Measurements from ENCODE around the gene CDH13. TPM values are rescaled to one million over a fixed set of nuclear protein-coding genes. Genes with fewer than 3 reads are reported as not detected.

The CDH13 gene
- total RNA-seq, 1 donor from 2014 or later: 2.3 TPM

GRCh38 chr16:83355570-83356218, 728.9 kb downstream of the CDH13 start:
- Mint-ChIP-seq H3K4me3 (ENCODE audit: unreplicated experiment) (no peak overlapping the region), H3K36me3 (ENCODE audit: low read depth, unreplicated experiment) (no peaks in the 10 kb centered on the region), H3K27me3 (ENCODE audit: unreplicated experiment) (no peaks in the 10 kb centered on the region), H3K9me3 (ENCODE audit: unreplicated experiment) (no peaks in the 10 kb centered on the region), H3K27ac (ENCODE audit: unreplicated experiment) (no peak overlapping the region), H3K4me1 (ENCODE audit: unreplicated experiment) (no peaks in the 10 kb centered on the region)
- TF ChIP-seq CTCF (IDR thresholded peaks at IDR 0.05; ENCODE audit: unreplicated experiment): no peak
- no peak for DNase-seq (ENCODE audit: low spot score)

- Mint-ChIP-seq H3K4me3 (ENCODE audit: unreplicated experiment) (no peak overlapping the region), H3K9me3 (ENCODE audit: unreplicated experiment) (no peaks in the 10 kb centered on the region), H3K4me1 (ENCODE audit: unreplicated experiment) (no peaks in the 10 kb centered on the region), H3K36me3 (ENCODE audit: low read depth, unreplicated experiment) (no peaks in the 10 kb centered on the region), H3K27ac (ENCODE audit: unreplicated experiment) (no peak overlapping the region), H3K27me3 (ENCODE audit: unreplicated experiment) (no peaks in the 10 kb centered on the region)
- TF ChIP-seq CTCF (IDR thresholded peaks at IDR 0.05; ENCODE audit: unreplicated experiment): peak; percentile 48
- peak; percentile 25 for DNase-seq (ENCODE audit: low spot score)
Measured at GRCh38 chr16:83356266-83356665, 729.5 kb downstream of the CDH13 start.

- no peak for DNase-seq (ENCODE audit: low spot score)
- no peak for TF ChIP-seq CTCF (IDR thresholded peaks at IDR 0.05; ENCODE audit: unreplicated experiment)
- Mint-ChIP-seq H3K27me3 (ENCODE audit: unreplicated experiment) (no peaks in the 10 kb centered on the region), H3K4me1 (ENCODE audit: unreplicated experiment) (no peaks in the 10 kb centered on the region), H3K9me3 (ENCODE audit: unreplicated experiment) (no peaks in the 10 kb centered on the region), H3K36me3 (ENCODE audit: low read depth, unreplicated experiment) (no peaks in the 10 kb centered on the region), H3K27ac (ENCODE audit: unreplicated experiment) (no peak overlapping the region), H3K4me3 (ENCODE audit: unreplicated experiment) (no peak overlapping the region)
Measured at GRCh38 chr16:83356986-83357385, 730.2 kb downstream of the CDH13 start.

- DNase-seq (ENCODE audit: low spot score): no peak
Measured at GRCh38 chr16:83363521-83363920, 736.8 kb downstream of the CDH13 start.

More at GRCh38 chr16:83363521-83363920, 736.8 kb downstream of the CDH13 start:
- TF ChIP-seq CTCF (IDR thresholded peaks at IDR 0.05; ENCODE audit: unreplicated experiment): no peak
- Mint-ChIP-seq H3K4me1 (ENCODE audit: unreplicated experiment) (no peaks in the 10 kb centered on the region), H3K9me3 (ENCODE audit: unreplicated experiment) (no peaks in the 10 kb centered on the region), H3K36me3 (ENCODE audit: low read depth, unreplicated experiment) (no peaks in the 10 kb centered on the region), H3K27me3 (ENCODE audit: unreplicated experiment) (peaks cover under 1% of the 10 kb centered on the region), H3K4me3 (ENCODE audit: unreplicated experiment) (no peak overlapping the region), H3K27ac (ENCODE audit: unreplicated experiment) (no peak overlapping the region)

All from endothelial cell (in vitro differentiated cells).